PC-3 (cell line): ENCODE results near the gene NDUFB10. TPM values are rescaled to one million over a fixed set of nuclear protein-coding genes. Genes with fewer than 3 reads are reported as not detected.

Experiments
- ATAC-seq: fragments of 200-7000 bp; cut with Tn5 transposase; 2 replicates; pipeline ENCODE4 v1.9.1; 2020; ENCODE audit warnings: mild to moderate bottlenecking, moderate library complexity
- BruUV-seq: library from RNA; stranded (reverse); fragments of 400-500 nt; replicated peaks from 2 replicates; lab custom pipeline; 2021; lab: Mats Ljungman, UMichigan
- CTCF ChIA-PET: fragments of 300-600 bp; sonication (Branson Sonifier 250); formaldehyde crosslinking; loops from one replicate; lab custom pipeline; 2022; ENCODE audit warnings: antibody characterized with exemption; lab: Charles Lee
- POLR2A ChIA-PET: fragments of 300-600 bp; sonication (Branson Sonifier 250); formaldehyde crosslinking; loops from one replicate; lab custom pipeline; 2022; ENCODE audit warnings: antibody characterized with exemption; ENCODE audit not compliant: unreplicated experiment; lab: Charles Lee
- DNase-seq: peaks from one replicate; pipeline ENCODE4 v3.0.0-alpha.2; 2015
- H2AFZ ChIP-seq: fragments of 300-600 bp; sonication (generic); 2 replicates; pipeline ENCODE4 v1.6.0; 2016; ENCODE audit warnings: antibody characterized with exemption, low read length
- H3F3A ChIP-seq: fragments of 300-600 bp; sonication (generic); one replicate; pipeline ENCODE4 v1.6.0; 2017; ENCODE audit warnings: antibody characterized with exemption, low read length, control low read depth, mild to moderate bottlenecking; ENCODE audit not compliant: unreplicated experiment
- H3K27ac ChIP-seq: fragments of 300-600 bp; sonication (generic); 2 replicates; pipeline ENCODE4 v1.5.1; 2016; ENCODE audit warnings: mild to moderate bottlenecking, low read length
- H3K27me3 ChIP-seq: fragments of 300-600 bp; sonication (generic); 2 replicates; pipeline ENCODE4 v1.6.1; 2016; ENCODE audit warnings: low read length, mixed read lengths
- H3K36me3 ChIP-seq: fragments of 300-600 bp; sonication (generic); 2 replicates; pipeline ENCODE4 v1.6.1; 2016; ENCODE audit warnings: low read depth, mixed run types, low read length, mixed read lengths
- H3K4me1 ChIP-seq: fragments of 300-600 bp; sonication (generic); 2 replicates; pipeline ENCODE4 v1.5.1; 2016; ENCODE audit warnings: low read length; ENCODE audit not compliant: insufficient read depth
- H3K4me2 ChIP-seq: fragments of 300-600 bp; sonication (generic); 2 replicates; pipeline ENCODE4 v1.6.0; 2016; ENCODE audit warnings: low read length
- H3K4me3 ChIP-seq: fragments of 300-600 bp; sonication (generic); 2 replicates; pipeline ENCODE4 v1.5.1; 2016; ENCODE audit warnings: mild to moderate bottlenecking, low read length, mixed read lengths
- H3K79me2 ChIP-seq: fragments of 300-600 bp; sonication (generic); 2 replicates; pipeline ENCODE4 v1.6.1; 2017; ENCODE audit warnings: low read length, mixed read lengths
- H3K9ac ChIP-seq: fragments of 300-600 bp; sonication (generic); 2 replicates; pipeline ENCODE4 v1.6.0; 2016; ENCODE audit warnings: mild to moderate bottlenecking, low read length
- H3K9me2 ChIP-seq: fragments of 300-600 bp; sonication (generic); replicated peaks from 2 replicates; pipeline ENCODE4 v1.6.1; 2016; ENCODE audit warnings: mixed run types, low read length, mixed read lengths
- H3K9me3 ChIP-seq: fragments of 300-600 bp; sonication (generic); 2 replicates; pipeline ENCODE4 v1.6.1; 2016; ENCODE audit warnings: low read length, mixed read lengths
- H4K20me1 ChIP-seq: fragments of 300-600 bp; sonication (generic); 2 replicates; pipeline ENCODE4 v1.6.1; 2016; ENCODE audit warnings: low read length, mixed read lengths
- EZH2 ChIP-seq: fragments of 300-600 bp; sonication (generic); IDR thresholded peaks from one replicate; pipeline ENCODE4 v1.6.1; 2017; ENCODE audit warnings: antibody characterized with exemption, mild to moderate bottlenecking, low read length; ENCODE audit not compliant: unreplicated experiment
- EZH2phosphoT487 ChIP-seq: fragments of 300-600 bp; sonication (generic); IDR thresholded peaks from 2 replicates; pipeline ENCODE4 v1.6.1; 2018; ENCODE audit warnings: mild to moderate bottlenecking, antibody characterized with exemption, low read length, borderline replicate concordance
- intact Hi-C: fragments of 100-400 bp; cut with micrococcal nuclease; formaldehyde crosslinking; loops from 2 replicates; pipeline ENCODE4 v1.9.0; 2023
- total RNA-seq: library from RNA; depleted of rRNA; stranded (reverse); fragments of >200 nt; gene quantifications from 2 replicates; pipeline ENCODE4 v1.2.3, GENCODE V29; 2014
- TF ChIP-seq, protein P1 (sequence below): fragments of 300-600 bp; sonication (generic); conservative IDR thresholded peaks from 2 replicates; pipeline ENCODE4 v1.5.1; 2017; ENCODE audit warnings: antibody characterized with exemption, low read depth, mild to moderate bottlenecking, low read length

The NDUFB10 gene
- total RNA-seq, 1 experiment from 2014 or later: 530 TPM

DNA sequence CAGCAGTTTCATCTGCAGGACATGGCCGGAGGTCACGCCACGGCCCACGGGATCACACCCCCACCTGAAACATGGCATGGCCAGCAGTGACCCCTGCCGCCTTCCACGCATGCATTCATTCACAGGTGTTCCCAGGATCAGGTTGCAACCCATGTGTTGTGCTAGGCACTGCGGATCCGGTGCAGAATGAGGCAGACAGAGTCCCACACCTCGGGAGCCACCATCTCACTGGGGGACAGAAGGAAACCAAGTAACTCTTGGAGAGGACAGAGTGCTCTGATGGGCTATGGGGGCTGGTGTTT, 12.0 kb upstream of the NDUFB10 start:
- H3K79me2 ChIP-seq: peaks cover 6% of the 10 kb centered on the region; the same call in 1 of the 2 replicates
- H3K27ac ChIP-seq: no peak overlapping the region
- intact Hi-C loops: no loop called here
- H2AFZ ChIP-seq: no peak overlapping the region
- no peaks in the 10 kb centered on the region for H3K9me2 ChIP-seq
- CTCF ChIA-PET: no interaction called here
- POLR2A ChIA-PET: no interaction called here
- no peaks in the 10 kb centered on the region for H3K36me3 ChIP-seq
- no peaks in the 10 kb centered on the region for H3F3A ChIP-seq
- no peaks in the 10 kb centered on the region for H3K27me3 ChIP-seq
- TF ChIP-seq, protein P1, sequence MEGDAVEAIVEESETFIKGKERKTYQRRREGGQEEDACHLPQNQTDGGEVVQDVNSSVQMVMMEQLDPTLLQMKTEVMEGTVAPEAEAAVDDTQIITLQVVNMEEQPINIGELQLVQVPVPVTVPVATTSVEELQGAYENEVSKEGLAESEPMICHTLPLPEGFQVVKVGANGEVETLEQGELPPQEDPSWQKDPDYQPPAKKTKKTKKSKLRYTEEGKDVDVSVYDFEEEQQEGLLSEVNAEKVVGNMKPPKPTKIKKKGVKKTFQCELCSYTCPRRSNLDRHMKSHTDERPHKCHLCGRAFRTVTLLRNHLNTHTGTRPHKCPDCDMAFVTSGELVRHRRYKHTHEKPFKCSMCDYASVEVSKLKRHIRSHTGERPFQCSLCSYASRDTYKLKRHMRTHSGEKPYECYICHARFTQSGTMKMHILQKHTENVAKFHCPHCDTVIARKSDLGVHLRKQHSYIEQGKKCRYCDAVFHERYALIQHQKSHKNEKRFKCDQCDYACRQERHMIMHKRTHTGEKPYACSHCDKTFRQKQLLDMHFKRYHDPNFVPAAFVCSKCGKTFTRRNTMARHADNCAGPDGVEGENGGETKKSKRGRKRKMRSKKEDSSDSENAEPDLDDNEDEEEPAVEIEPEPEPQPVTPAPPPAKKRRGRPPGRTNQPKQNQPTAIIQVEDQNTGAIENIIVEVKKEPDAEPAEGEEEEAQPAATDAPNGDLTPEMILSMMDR: no peak
- TF ChIP-seq EZH2phosphoT487: no peak
- no peak for TF ChIP-seq EZH2
- no peak overlapping the region for H3K9ac ChIP-seq
- H4K20me1 ChIP-seq: no peaks in the 10 kb centered on the region
- ATAC-seq: no peak
- H3K4me1 ChIP-seq: peaks cover 2% of the 10 kb centered on the region
- no peaks in the 10 kb centered on the region for H3K9me3 ChIP-seq
- H3K4me2 ChIP-seq: no peak overlapping the region
- no TSS peak for BruUV-seq
- no peak for DNase-seq
- H3K4me3 ChIP-seq: no peak overlapping the region

DNA sequence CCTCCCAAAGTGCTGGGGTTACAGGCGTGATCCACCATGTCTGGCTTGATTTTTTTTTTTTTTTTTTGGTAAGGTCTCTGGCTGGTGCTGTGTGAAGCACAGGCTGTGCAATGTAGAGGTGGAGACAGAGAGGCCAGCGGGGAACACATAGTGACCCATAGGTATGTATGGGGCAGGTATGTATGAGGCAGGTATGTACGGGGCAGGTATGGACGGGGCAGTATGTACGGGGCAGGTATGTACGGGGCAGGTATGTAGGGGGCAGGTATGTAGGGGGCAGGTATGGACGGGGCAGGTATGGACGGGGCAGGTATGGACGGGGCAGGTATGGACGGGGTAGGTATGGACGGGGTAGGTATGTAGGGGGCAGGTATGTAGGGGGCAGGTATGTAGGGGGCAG, 9.8 kb upstream of the NDUFB10 start:
- intact Hi-C loops: no loop called here
- Histone ChIP-seq H3K36me3 (no peaks in the 10 kb centered on the region), H3K9me3 (no peaks in the 10 kb centered on the region), H3K4me1 (no peaks in the 10 kb centered on the region), H3F3A (no peaks in the 10 kb centered on the region), H3K9ac (no peak overlapping the region), H3K9me2 (no peaks in the 10 kb centered on the region), H4K20me1 (no peaks in the 10 kb centered on the region), H2AFZ (no peak overlapping the region), H3K27ac (no peak overlapping the region), H3K27me3 (no peaks in the 10 kb centered on the region), H3K79me2 (no peaks in the 10 kb centered on the region), H3K4me3 (no peak overlapping the region), H3K4me2 (no peak overlapping the region)
- TF ChIP-seq EZH2phosphoT487: no peak
- TF ChIP-seq EZH2: no peak
- TF ChIP-seq, protein P1: no peak
- DNase-seq (no peak), ATAC-seq (no peak)
- no TSS peak for BruUV-seq
- ChIA-PET POLR2A (no interaction called here), CTCF (interaction anchor here (0.7 kb wide), 1 partner anchor 191 kb away, joined by 9 read pairs; no protein-coding TSS in a partner anchor)

DNA sequence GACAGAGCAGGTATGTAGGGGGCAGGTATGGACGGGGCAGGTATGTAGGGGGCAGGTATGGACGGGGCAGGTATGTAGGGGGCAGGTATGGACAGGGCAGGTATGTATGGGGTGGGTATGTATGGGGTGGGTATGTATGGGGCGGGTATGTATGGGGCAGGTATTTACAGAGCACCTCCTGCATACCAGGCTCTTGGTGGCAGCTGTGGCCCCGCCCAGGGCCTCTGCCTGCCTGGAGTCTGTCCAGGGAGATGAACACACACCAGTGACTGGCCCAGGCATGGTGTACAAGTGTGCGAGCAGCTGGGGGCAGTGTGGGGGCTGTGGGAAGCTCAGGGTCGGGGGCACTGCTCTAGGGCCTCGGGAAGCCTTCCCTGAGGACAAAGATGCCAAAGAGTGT, 9.3 kb upstream of the NDUFB10 start:
- no peaks in the 10 kb centered on the region for H3K9me2 ChIP-seq
- no peaks in the 10 kb centered on the region for H3K9me3 ChIP-seq
- H3K27ac ChIP-seq: no peak overlapping the region
- DNase-seq (no peak), ATAC-seq (0 out of 2 replicates have a peak, but pooled peaks have one; percentile 22)
- no peaks in the 10 kb centered on the region for H3K4me1 ChIP-seq
- no peak overlapping the region for H3K4me2 ChIP-seq
- H3F3A ChIP-seq: no peaks in the 10 kb centered on the region
- no peak overlapping the region for H2AFZ ChIP-seq
- H3K4me3 ChIP-seq: no peak overlapping the region
- no peak overlapping the region for H3K9ac ChIP-seq
- H4K20me1 ChIP-seq: no peaks in the 10 kb centered on the region
- no peaks in the 10 kb centered on the region for H3K79me2 ChIP-seq
- H3K27me3 ChIP-seq: no peaks in the 10 kb centered on the region
- CTCF ChIA-PET: no interaction called here
- TF ChIP-seq, protein P1: no peak
- TF ChIP-seq EZH2phosphoT487 (no peak), EZH2 (no peak)
- no peaks in the 10 kb centered on the region for H3K36me3 ChIP-seq
- POLR2A ChIA-PET: no interaction called here
- intact Hi-C loops: no loop called here
- BruUV-seq: no TSS peak
